T-helper 22 cell (primary cell): ENCODE data around the gene HLA-DMA.

ENCODE experiments used
- DNase-seq: peaks from one replicate; pipeline ENCODE4 v3.0.0-alpha.2; 2020; ENCODE audit warnings: low read depth

Gene HLA-DMA

GRCh38 chr6:32932132-32932868 is 20.6 kb downstream of the HLA-DMA start:
- no peak for DNase-seq

DNA sequence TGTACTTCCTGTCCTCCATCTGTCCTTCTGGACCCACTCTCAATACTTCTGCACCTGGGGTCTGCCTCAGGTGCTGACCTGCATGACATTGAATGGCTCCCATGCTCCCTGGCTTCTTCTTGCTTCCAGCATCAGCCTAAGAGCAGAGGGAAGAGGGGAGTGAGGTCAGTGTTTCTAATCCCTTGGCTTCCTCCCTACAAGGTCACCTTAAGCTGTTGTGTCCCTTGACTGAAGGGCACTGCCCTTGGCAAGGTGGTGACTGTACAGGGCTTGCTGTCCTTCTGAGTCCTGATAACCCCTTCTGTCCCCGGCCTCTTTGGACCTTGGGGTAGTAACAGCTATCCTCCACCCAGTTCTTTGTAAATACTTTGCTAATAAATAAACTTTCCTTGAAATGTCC is 21.7 kb downstream of the HLA-DMA start:
- DNase-seq = no peak

- DNase-seq = no peak
Measured at GRCh38 chr6:32922083-32922482, 30.8 kb downstream of the HLA-DMA start.

DNA sequence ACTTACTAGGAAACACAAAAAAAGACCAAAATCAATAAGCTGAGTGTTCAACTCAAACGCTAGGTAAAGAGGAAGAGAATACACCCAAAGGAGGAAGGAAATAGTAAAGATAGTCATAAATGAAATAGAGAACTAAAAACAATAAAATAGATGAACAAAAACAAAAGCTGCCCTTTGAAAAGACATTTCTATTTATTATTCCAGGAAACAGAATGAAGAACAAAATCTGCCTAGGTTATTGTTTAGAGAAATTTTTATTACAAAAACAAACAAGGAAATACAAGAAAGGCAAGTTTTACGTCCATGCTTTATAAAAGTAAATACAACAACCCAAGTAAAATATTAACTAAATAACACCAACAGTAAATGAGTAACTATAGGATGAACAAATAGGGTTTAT is 32.2 kb downstream of the HLA-DMA start:
- no peak for DNase-seq

- DNase-seq = no peak
Measured at GRCh38 chr6:32912951-32913350, 39.9 kb downstream of the HLA-DMA start.

DNA sequence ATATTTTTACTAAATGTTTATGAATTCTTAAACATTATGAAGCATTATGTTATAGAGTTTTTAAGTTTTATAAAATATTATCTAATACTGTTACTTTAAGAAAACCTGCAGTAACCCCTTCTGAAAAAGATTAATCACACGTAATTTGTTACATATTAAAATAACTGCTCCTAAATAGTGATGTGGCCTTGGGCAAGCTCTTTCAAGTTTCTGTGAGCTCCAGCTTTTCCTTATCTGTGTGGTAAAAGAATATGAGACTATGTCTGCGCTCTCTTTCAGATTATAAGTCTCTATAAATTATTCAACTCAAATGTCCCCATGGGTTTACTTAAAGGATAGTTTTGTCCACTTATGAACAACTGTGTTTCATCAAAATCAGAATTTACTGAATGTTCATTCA is 44.0 kb downstream of the HLA-DMA start:
- DNase-seq = no peak

DNA sequence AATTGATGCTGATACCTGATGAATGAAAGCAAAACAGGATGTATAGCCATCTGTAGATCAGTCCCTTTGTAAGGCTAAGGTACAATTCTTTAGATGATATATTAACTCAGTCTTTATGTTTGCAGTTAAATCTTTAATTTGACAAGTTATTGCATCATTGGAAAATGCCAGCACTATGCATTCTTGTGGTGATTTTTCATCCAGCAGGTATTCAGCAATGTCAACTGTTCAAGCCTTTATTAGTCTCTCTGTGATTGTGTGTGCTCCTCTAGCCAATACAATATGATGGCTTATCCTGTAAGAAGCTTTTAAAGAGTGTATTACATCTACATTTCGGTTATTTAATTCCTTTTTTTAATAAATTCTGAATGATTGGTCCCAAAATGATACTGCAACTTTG is 46.4 kb downstream of the HLA-DMA start:
- no peak for DNase-seq

DNA sequence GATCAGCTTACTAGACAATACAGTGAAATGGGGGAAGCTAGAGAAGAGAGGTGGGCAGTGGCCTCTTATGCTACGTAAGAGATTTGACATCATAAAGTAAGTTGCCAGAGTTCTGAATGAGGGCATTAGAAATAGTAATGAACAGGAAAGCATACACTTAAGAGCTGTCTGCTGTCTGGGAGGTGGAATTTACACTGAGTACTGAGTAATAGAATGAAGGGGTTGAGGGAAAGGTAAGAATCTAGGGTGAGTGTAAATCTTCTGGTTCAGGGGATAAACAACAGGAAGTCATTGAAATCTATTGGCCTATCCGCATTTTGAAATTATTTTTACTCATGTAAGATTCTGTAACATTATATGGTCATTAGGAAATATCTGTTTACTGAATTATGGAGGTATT is 47.8 kb downstream of the HLA-DMA start:
- no peak for DNase-seq

GRCh38 chr6:32903952-32904351 is 48.9 kb downstream of the HLA-DMA start:
- DNase-seq = no peak
